K562 (cell line): Measurements from ENCODE around the gene FBXW9. TPM values are rescaled to one million over a fixed set of nuclear protein-coding genes. Genes with fewer than 3 reads are reported as not detected.

Experiments used
- MAZ ChIP-seq, 2 experiments: fragments of 450-650 bp in 1 of 2; sonication (generic) in 1 of 2; formaldehyde crosslinking; IDR thresholded peaks in 1 of 2; conservative IDR thresholded peaks in 1 of 2; 2 replicates each; pipeline versions ENCODE4 v1.4.0 to v1.5.0; 2020; ENCODE audit warnings: mild to moderate bottlenecking in 1 of 2, missing genetic modification reagents in 1 of 2
- NR2F6 ChIP-seq: fragments of 450-650 bp; formaldehyde crosslinking; IDR thresholded peaks from 2 replicates; pipeline ENCODE4 v1.4.0; 2020; ENCODE audit warnings: mild to moderate bottlenecking
- NR4A1 ChIP-seq, 2 experiments: fragments of 250-450 bp in 1 of 2; fragments of 450-650 bp in 1 of 2; sonication (Bioruptor Pico) in 1 of 2; IDR thresholded peaks; 2 replicates each; pipeline versions ENCODE4 v1.4.0 to v1.6.1; 2016 to 2020; ENCODE audit warnings: mild to moderate bottlenecking in 2 of 2, missing compliant biosample characterization in 1 of 2, missing genetic modification characterization in 1 of 2, moderate library complexity in 1 of 2
- POLR2AphosphoS5 ChIP-seq: IDR thresholded peaks from 2 replicates; pipeline ENCODE4 v1.6.1; 2011; ENCODE audit warnings: mild to moderate bottlenecking, low read depth, low read length, moderate library complexity; ENCODE audit not compliant: control insufficient read depth, insufficient read depth
- RFX7 ChIP-seq: fragments of 250-450 bp; sonication (Bioruptor Pico); IDR thresholded peaks from 2 replicates; pipeline ENCODE4 v1.5.1; 2021; ENCODE audit warnings: mild to moderate bottlenecking
- SMARCB1 ChIP-seq: IDR thresholded peaks from 2 replicates; pipeline ENCODE4 v1.6.1; 2011; ENCODE audit warnings: improper control_type of control experiment, low read depth; ENCODE audit not compliant: insufficient read length
- YBX1 ChIP-seq: fragments of 450-650 bp; IDR thresholded peaks from 2 replicates; pipeline ENCODE4 v1.7.1; 2016; ENCODE audit warnings: mild to moderate bottlenecking
- polyA plus RNA-seq, 8 experiments: library from polyadenylated mRNA; depleted of rRNA in 4 of 8; stranded (reverse) in 5 of 8; unstranded in 3 of 8; fragments of >200 nt; fragmentation: Nextera tagmentation in 2 of 8; fragmentation: Illumina TruSeq in 1 of 8; extraction: Ambion mirVana in 2 of 8; extraction: Trizol in 1 of 8; gene quantifications; 2 replicates each; pipeline versions ENCODE4 v1.2.1 to v1.2.3, GENCODE V29; 2011 to 2014; ENCODE audit warnings: inconsistent platforms in 1 of 8, missing spikeins in 1 of 8
- total RNA-seq, 7 experiments: library from RNA; depleted of rRNA in 6 of 7; stranded (reverse); fragments of >200 nt in 6 of 7; fragmentation: Illumina TruSeq in 2 of 7; extraction: Trizol in 2 of 7; gene quantifications; 2 replicates each; pipeline versions ENCODE4 v1.2.1 to v1.2.3, GENCODE V29; 2011 to 2021; ENCODE audit warnings: low replicate concordance in 1 of 7
- TF ChIP-seq, protein P1 (sequence below): fragments of 450-650 bp; IDR thresholded peaks from 2 replicates; pipeline ENCODE4 v1.6.1; 2018; ENCODE audit not compliant: partially characterized antibody
- TF ChIP-seq, protein P2 (sequence below): fragments of 200-800 bp; sonication (Bioruptor generic); IDR thresholded peaks from 2 replicates; pipeline ENCODE4 v1.6.1; 2017; ENCODE audit warnings: missing genetic modification characterization, missing compliant biosample characterization
- TF ChIP-seq, protein P3 (sequence below), 2 experiments: IDR thresholded peaks; 2 replicates each; pipeline ENCODE4 v1.6.1; 2012; ENCODE audit warnings: improper control_type of control experiment in 2 of 2, low read depth in 2 of 2, low read length in 2 of 2, borderline replicate concordance in 1 of 2
- TF ChIP-seq, protein P4 (sequence below): sonication (generic); formaldehyde crosslinking; IDR thresholded peaks from 2 replicates; pipeline ENCODE4 v1.8.0; 2022; ENCODE audit warnings: missing genetic modification reagents, mild to moderate bottlenecking, borderline replicate concordance

The FBXW9 gene
- total and polyA plus RNA-seq, 9 of the 15 experiments (the other 6 are each of a cell fraction or from before 2014, with no cell fraction given) = 0.23 to 21.7 (median 6.2) TPM

DNA sequence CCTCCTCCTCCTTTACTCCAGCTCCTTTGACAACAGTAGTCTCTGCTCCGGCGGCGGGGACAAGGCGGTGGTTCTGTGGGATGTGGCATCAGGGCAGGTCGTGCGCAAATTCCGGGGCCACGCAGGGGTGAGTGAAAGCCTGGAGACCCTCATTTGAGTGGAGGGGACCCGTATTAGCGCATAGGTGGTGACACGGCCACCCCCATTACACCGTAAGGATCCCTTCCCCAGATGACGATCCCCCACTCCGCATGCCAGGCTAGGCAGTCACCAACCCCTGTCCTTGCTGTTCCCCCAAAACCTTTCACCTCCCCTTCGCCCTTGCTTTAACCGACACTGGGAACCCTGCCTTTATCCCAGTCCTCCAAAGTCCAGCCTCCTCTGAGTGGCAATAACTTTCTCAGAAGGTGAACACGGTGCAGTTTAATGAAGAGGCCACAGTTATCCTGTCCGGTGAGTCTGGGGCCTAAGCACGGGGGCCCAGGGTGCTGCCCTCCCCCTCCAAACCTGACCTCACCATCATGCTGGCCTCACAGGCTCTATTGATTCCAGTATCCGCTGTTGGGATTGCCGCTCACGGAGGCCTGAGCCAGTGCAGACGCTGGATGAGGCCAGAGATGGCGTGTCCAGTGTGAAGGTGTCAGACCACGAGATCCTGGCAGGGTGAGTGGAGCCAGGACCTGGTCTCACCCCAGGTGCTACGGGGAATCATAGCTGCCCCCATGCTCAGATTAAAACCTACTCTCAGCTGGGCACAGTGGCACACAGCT is 26.1 kb downstream of the FBXW9 start (continued):
- TF ChIP-seq, protein P1, sequence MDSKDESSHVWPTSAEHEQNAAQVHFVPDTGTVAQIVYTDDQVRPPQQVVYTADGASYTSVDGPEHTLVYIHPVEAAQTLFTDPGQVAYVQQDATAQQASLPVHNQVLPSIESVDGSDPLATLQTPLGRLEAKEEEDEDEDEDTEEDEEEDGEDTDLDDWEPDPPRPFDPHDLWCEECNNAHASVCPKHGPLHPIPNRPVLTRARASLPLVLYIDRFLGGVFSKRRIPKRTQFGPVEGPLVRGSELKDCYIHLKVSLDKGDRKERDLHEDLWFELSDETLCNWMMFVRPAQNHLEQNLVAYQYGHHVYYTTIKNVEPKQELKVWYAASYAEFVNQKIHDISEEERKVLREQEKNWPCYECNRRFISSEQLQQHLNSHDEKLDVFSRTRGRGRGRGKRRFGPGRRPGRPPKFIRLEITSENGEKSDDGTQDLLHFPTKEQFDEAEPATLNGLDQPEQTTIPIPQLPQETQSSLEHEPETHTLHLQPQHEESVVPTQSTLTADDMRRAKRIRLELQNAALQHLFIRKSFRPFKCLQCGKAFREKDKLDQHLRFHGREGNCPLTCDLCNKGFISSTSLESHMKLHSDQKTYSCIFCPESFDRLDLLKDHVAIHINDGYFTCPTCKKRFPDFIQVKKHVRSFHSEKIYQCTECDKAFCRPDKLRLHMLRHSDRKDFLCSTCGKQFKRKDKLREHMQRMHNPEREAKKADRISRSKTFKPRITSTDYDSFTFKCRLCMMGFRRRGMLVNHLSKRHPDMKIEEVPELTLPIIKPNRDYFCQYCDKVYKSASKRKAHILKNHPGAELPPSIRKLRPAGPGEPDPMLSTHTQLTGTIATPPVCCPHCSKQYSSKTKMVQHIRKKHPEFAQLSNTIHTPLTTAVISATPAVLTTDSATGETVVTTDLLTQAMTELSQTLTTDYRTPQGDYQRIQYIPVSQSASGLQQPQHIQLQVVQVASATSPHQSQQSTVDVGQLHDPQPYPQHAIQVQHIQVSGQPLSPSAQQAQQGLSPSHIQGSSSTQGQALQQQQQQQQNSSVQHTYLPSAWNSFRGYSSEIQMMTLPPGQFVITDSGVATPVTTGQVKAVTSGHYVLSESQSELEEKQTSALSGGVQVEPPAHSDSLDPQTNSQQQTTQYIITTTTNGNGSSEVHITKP = peak; percentile 73
- TF ChIP-seq, protein P2, sequence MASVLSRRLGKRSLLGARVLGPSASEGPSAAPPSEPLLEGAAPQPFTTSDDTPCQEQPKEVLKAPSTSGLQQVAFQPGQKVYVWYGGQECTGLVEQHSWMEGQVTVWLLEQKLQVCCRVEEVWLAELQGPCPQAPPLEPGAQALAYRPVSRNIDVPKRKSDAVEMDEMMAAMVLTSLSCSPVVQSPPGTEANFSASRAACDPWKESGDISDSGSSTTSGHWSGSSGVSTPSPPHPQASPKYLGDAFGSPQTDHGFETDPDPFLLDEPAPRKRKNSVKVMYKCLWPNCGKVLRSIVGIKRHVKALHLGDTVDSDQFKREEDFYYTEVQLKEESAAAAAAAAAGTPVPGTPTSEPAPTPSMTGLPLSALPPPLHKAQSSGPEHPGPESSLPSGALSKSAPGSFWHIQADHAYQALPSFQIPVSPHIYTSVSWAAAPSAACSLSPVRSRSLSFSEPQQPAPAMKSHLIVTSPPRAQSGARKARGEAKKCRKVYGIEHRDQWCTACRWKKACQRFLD (CRISPR knock-in tag) = no peak
- TF ChIP-seq RFX7 (CRISPR knock-in tag) (no peak), MAZ (CRISPR knock-in tag; conservative IDR thresholded peaks at IDR 0.05 in 1 of 2, IDR thresholded peaks at IDR 0.05 in 1 of 2) (0 out of 4 replicates have a peak, but pooled peaks of 1 of the 2 experiments have one; percentile 27), SMARCB1 (no peak), YBX1 (no peak), POLR2AphosphoS5 (peak; percentile 41; the same call in 1 of the 2 replicates), NR4A1 (CRISPR knock-in tag; IDR thresholded peaks at IDR 0.05) (no peak), NR4A1 (tag; IDR thresholded peaks at IDR 0.05) (no peak), NR2F6 (CRISPR knock-in tag) (0 out of 2 replicates have a peak, but pooled peaks have one; percentile 52)
- TF ChIP-seq, protein P3, sequence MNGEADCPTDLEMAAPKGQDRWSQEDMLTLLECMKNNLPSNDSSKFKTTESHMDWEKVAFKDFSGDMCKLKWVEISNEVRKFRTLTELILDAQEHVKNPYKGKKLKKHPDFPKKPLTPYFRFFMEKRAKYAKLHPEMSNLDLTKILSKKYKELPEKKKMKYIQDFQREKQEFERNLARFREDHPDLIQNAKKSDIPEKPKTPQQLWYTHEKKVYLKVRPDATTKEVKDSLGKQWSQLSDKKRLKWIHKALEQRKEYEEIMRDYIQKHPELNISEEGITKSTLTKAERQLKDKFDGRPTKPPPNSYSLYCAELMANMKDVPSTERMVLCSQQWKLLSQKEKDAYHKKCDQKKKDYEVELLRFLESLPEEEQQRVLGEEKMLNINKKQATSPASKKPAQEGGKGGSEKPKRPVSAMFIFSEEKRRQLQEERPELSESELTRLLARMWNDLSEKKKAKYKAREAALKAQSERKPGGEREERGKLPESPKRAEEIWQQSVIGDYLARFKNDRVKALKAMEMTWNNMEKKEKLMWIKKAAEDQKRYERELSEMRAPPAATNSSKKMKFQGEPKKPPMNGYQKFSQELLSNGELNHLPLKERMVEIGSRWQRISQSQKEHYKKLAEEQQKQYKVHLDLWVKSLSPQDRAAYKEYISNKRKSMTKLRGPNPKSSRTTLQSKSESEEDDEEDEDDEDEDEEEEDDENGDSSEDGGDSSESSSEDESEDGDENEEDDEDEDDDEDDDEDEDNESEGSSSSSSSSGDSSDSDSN (IDR thresholded peaks at IDR 0.05; ENCODE audit: borderline replicate concordance in 1 of 2, low read depth in 2 of 2, low read length in 2 of 2) = no peak
- TF ChIP-seq, protein P4, sequence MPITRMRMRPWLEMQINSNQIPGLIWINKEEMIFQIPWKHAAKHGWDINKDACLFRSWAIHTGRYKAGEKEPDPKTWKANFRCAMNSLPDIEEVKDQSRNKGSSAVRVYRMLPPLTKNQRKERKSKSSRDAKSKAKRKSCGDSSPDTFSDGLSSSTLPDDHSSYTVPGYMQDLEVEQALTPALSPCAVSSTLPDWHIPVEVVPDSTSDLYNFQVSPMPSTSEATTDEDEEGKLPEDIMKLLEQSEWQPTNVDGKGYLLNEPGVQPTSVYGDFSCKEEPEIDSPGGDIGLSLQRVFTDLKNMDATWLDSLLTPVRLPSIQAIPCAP (CRISPR knock-in tag) = no peak
